Measurements from ENCODE around the gene TOM1L2.

The TOM1L2 gene

GRCh38 chr17:17876959-17877528 is 95.2 kb downstream of the TOM1L2 start:
- DNase-seq (ENCODE audit: low read depth): no peak

GRCh38 chr17:17874478-17874877 is 97.7 kb downstream of the TOM1L2 start:
- DNase-seq (ENCODE audit: low read depth): no peak

- no peak for DNase-seq (ENCODE audit: low read depth)
Observed at GRCh38 chr17:17873450-17873991, 98.7 kb downstream of the TOM1L2 start.

- DNase-seq (ENCODE audit: low read depth): no peak
Observed at GRCh38 chr17:17872547-17873345, 99.5 kb downstream of the TOM1L2 start.

GRCh38 chr17:17871913-17872312 is 100.3 kb downstream of the TOM1L2 start:
- no peak for DNase-seq (ENCODE audit: low read depth)

- no peak for DNase-seq (ENCODE audit: low read depth)
Observed at GRCh38 chr17:17870247-17870646, 102.0 kb downstream of the TOM1L2 start.

GRCh38 chr17:17868641-17869522 is 103.3 kb downstream of the TOM1L2 start:
- no peak for DNase-seq (ENCODE audit: low read depth)

GRCh38 chr17:17866897-17867296 is 105.3 kb downstream of the TOM1L2 start:
- DNase-seq (ENCODE audit: low read depth): no peak

- DNase-seq (ENCODE audit: low read depth): no peak
Observed at GRCh38 chr17:17866425-17866824, 105.8 kb downstream of the TOM1L2 start.

- no peak for DNase-seq (ENCODE audit: low read depth)
Observed at GRCh38 chr17:17865035-17865434, 107.2 kb downstream of the TOM1L2 start.

- no peak for DNase-seq (ENCODE audit: low read depth)
Observed at GRCh38 chr17:17860766-17861107, 111.5 kb downstream of the TOM1L2 start.

GRCh38 chr17:17859909-17860765 is 112.1 kb downstream of the TOM1L2 start:
- DNase-seq (ENCODE audit: low read depth): peak; percentile 58

- no peak for DNase-seq (ENCODE audit: low read depth)
Observed at GRCh38 chr17:17857496-17857895, 114.7 kb downstream of the TOM1L2 start.

GRCh38 chr17:17856386-17856785 is 115.8 kb downstream of the TOM1L2 start:
- DNase-seq (ENCODE audit: low read depth): no peak

GRCh38 chr17:17855976-17856375 is 116.2 kb downstream of the TOM1L2 start:
- DNase-seq (ENCODE audit: low read depth): no peak

GRCh38 chr17:17853811-17854447 is 118.3 kb downstream of the TOM1L2 start:
- no peak for DNase-seq (ENCODE audit: low read depth)

- DNase-seq (ENCODE audit: low read depth): no peak
Observed at GRCh38 chr17:17852930-17853329, 119.3 kb downstream of the TOM1L2 start.

- DNase-seq (ENCODE audit: low read depth): no peak
Observed at GRCh38 chr17:17851103-17852002, 120.8 kb downstream of the TOM1L2 start.

GRCh38 chr17:17849845-17850373 is 122.3 kb downstream of the TOM1L2 start:
- DNase-seq (ENCODE audit: low read depth): peak; percentile 47
